NCI-H1105 treated with DMSO at 0.1 percent for 48 hours (cell line): Measurements from ENCODE around the gene ZNF333.
"Not testable (repeated sequence)": the region's sequence is repeated elsewhere in the genome, so short reads cannot be mapped to it uniquely, and the experiment has no call there.

Source experiments
- DNase-seq: peaks from one replicate; lab custom pipeline; 2025; lab: John Stamatoyannopoulos, UW

ZNF333 gene

DNA sequence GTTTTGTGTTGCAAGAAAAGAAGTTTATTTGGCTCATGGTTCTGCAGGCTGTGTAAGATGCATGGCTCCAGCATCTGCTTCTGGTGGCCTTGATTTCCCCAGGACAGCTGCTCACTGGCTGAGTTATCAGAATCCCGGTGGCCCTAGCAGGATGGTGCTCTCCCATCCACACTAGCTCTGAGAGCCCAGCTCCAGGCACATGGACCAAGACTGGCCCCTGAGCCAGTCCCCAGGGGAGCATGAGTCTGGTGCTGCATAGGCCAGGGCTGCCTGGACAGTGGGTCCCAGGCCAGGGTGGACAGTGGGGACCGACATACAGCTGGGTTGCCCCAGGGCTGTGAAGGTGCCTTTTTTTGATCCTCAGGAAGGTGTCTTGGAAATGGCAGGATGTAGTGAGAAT is 78.2 kb downstream of the ZNF333 start:
- DNase-seq: no peak

DNA sequence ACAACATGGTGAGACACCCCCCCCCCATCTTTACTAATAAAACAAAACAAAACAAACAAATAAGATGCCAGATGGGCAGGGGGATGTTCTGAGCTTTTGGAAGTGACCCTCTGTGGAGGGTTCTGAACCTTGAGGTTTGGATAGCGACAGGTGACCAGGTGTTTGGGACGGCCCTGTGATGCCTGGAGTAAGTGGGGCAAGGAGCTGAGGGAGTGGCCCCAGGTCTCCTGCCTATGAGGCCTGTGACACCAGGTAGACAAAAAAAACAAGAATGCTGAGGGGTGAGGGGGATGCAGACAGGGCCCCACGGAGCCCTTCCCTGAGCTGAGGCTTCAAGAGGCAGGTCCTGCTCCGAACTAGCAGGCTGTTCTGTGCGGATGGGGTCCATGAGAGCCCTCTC is 79.4 kb downstream of the ZNF333 start:
- no peak for DNase-seq

DNA sequence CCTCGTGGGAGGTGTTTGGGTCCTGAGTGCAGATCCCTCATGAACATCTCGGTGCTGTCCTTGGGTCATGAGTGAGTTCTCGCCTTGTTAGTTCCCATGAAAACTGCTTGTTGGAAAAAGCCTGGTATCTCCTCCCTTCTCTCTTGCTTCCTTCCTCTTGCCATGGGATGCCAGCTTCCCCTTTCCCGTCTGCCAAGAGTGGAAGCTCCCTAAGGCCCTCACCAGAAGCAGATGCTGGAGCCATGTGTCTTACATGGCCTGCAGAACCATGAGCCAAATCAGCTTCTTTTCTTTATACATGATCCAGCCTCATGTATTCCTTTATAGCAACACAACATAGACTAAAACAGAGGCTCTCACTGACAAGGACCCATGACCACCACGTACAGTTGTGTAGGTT is 80.3 kb downstream of the ZNF333 start:
- DNase-seq: no peak

DNA sequence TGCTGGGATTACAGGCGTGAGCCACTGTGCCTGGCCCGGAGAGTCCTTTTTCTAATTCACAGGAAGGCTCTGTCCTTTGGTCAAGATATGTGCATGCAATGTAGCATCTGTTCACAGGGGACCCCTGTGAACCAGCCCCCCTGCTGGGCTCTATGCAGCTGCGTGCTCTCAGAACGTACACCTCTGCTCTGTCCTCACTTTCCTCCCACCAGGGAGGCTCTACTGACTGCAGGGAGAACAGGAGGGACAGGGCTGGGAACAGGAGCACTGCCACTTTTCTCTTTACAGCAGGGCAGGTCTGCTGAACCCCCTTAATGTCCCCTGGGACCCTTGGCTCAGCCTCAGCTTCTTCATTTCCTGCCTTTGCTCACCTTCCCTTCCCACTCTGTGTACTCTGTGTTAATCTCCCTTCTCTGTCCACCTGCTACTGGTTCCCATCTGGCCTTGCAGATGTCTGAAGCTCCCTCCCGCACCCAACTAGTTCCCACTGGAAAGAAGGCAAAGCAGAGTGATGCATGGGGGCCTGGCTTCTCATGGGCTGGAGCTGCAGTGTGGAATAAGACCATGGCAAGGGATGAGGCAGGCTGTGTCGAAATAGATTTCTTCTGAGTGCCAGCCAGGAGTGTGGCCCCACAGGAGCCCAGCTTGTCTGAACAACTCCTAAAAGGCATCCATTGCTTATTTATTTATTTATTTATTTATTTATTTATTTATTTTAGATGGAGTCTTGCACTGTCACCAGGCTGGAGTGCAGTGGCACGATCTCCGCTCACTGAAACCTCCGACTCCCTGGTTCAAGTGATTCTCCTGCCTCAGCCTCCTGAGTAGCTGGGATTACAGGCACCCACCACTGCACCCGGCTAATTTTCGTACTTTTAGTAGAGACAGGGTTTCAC is 81.3 kb downstream of the ZNF333 start:
- no peak for DNase-seq

DNA sequence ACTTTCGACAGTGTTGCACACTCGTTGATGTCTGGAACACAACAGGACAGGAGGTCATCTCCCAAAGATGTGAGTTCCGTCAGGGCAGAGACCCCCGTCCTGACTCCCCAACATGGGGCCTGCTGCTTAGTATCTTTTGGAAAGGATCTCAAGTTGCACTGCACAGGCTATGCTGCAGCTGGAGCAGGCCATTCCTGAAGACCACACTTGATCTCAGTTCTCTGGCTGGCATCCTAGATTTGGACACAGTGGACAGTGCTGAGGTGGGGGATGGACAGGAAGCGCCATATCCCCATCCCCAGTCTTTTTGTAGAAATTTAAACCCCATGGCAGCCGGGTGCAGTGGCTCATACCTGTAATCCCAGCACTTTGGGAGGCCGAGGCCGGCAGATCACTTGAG is 82.6 kb downstream of the ZNF333 start:
- DNase-seq: no peak

DNA sequence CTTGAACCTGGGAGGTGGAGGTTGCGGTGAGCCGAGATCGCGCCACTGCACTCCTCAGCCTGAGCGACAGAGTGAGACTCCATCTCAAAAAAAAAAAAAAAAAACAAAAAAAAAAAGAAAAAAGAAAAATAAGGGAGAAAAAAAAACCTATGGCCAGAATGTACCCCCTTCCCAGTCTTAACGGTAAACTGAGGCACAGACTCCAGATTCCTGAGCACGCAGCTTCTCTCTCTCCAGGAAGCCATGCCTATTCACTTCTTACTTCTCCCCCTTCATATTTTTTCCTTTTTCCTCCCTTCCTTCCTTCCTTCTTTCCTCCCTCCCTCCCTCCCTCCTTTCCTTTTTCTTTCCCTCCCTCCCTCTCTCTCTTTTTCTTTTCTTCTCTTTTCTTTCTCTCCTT is 83.1 kb downstream of the ZNF333 start:
- no peak for DNase-seq

DNA sequence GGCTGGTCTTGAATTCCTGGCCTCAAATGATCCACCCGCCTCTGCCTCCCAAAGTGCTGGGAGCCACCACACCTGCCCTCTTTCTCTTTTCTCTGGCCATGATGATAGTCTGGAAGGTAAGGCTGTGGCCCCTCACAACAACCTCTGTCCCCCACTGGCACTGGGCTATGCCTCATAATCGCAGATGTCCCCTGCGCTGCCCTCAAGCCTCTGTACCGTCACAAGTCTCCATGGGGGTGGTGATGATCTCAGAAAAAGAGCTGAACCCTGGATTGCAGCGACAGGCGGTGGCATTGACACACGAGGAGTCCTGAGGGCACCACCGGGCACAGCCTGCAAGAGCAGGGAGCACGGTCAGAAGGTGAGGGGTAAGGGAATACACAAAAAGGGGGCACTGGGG is 83.9 kb downstream of the ZNF333 start:
- not testable (repeated sequence) for DNase-seq

DNA sequence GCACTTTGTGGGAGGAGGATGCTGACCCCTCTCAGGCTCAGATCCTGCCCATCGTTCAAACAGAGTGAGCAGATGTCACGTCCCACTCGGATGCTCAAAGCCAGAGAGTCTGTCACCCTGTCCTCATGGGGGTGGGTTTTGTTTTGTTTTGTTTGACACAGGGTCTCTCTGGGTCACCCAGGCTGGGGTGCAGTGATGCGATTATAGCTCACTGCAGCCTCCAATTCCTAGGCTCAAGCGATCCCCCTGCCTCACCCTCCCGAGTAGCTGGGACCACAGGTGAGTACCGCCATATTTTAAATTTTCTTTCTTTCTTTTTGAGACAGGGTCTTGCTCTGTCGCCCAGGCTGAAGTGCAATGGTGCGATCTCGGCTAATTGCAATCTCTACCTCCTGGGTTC is 84.5 kb downstream of the ZNF333 start:
- no peak for DNase-seq

DNA sequence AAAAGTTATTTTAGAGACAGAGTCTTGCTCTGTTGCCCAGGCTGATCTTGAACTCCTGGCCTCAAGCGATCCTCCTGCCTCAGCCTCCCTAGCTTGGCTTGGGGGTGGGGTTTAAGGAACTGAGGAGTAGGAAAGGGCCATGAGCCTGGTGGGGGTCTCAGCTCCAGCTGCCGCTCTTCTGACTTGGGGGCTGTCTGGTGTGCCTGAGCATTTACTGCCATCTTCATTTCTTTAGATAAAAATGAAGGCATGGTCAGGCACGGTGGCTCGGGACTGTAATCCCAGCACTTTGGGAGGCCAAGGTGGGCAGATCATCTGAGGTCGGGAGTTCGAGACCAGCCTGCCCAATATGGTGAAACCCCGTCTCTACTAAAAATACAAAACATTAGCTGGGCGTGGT is 85.5 kb downstream of the ZNF333 start:
- not testable (repeated sequence) for DNase-seq

DNA sequence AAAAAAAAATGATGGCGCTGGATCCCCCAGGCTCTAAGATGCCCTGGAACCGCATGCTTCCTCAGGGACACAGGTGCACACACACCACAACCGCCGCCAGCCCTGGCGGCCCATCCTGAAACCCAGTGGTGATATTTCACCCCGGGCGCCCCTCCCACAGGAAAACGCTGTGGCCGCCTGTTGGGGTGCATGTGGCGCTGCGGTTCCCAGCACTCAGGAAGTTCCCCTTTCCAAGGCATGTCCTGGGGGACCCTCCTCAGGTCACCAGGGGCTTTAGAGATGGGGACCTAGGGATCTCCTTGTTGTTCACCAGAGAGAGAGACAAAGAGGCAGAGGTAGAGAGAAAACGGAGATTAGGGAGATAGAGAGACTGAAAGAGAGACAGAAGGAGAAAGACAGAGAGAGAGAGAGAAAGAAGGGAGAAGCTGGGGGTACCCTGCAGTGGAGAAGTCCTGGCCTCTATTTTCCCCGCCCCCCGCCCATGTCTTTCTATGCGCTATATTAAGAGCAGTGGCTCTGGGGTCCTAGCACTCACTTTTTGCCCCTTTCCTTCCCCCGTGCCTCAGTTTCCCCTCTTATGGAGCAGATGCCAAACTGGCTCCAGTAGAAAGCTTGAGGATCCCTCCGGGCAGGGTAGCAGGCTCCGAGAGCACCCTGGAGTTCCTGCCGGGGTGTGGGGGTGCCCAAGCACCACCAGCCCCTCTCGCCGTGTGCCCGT is 86.2 kb downstream of the ZNF333 start:
- DNase-seq: no peak

DNA sequence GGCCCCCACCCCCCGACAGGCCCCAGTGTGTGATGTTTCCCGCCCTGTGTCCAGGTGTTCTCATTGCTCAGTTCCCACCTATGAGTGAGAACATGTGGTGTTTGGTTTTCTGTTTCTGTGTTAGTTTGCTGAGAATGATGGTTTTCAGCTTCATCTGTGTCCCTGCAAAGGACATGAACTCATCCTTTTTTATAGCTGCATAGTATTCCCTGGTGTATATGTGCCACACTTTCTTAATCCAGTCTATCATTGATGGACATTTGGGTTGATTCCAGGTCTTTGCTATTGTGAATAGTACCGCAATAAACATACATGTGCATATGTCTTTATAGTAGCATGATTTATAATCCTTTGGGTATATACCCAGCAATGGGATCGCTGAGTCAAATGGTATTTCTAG is 87.8 kb downstream of the ZNF333 start:
- DNase-seq: not testable (repeated sequence)

DNA sequence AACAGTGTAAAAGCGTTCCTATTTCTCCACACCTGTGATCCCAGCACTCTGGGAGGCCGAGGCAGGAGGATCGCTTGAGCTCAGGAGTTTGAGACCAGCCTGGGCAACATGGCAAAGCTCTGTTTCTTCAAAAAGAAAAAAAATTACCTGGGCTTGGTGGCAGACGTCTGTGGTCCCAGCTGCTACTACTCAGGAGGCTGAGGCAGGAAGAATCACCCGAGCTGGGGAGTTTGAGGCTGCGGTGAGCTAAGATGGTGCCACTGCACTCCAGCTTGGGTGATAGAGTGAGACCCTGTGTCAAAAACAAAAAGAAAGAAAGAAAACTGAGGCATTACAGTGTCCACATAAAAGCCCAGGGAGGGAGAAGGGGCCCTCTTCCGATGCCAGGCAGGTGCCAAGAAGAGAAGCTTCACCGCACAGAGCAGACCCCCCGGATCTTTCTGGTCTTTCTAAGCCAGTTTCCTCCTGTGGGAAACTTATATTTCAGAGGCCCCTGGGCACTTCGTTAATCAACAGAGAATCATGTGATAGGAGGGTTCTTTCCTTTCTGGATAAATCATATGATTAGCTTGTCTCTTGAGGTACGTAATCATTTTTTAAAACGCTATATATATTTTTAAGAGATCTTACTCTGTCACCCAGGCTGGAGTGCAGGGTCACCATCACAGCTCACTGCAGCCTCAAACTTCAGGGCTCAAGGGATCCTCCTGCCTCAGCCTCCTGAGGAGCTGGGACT is 88.4 kb downstream of the ZNF333 start, which contains the start of gene ADGRE2:
TSS of gene ADGRE2 (minus strand) at position 451 of the 736 bp plus-strand sequence. CDS start 1,804 bp downstream, outside the sequence.
- not testable (repeated sequence) for DNase-seq

DNA sequence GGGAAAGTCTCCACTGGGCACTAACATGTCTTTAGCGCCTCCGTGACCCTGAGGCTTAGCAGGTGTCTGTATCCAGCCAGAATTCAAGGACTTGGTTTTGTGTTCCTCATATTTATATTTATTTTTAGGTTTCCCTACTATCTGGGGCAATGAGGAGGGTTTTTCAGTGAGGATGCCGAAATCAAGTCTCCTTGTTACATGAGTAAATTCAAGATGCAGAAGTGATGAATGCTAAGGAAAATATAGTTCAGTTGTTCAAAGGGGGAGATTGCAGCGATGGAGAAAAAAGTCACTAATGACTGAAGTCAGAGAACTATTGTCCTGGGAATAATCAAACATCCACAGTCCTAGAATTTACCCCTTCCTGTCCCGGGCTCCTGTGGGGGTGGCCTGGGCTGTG is 89.3 kb downstream of the ZNF333 start:
- no peak for DNase-seq

DNA sequence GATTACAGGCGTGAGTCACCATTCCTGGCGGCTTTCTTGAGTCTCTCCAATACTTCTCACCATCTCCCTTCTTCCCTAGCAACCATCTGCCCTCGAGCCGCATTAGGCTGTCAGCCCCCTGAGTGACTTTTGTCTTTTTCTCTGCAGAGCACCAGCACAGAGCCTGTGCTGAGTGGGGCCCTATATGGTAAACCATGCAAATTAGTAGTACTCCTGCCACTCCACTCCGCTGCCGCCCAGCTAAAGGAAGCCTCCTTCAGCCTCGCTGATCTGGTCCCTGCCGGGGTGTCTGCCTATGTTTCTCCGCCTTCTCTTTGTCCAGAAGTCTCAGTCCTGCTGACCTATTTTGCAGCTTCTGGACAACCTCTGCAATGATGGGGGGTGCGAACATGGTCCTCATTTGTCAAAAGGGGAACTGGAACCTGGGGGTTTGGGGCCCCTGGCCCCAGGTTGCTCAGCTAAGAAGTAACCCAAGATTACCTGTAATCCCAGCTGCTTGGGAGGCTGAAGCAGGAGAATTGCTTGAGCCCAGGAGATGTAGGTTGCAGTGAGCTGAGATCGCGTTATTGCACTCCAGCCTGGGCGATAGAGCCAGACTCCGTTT is 90.9 kb downstream of the ZNF333 start:
- DNase-seq: not testable (repeated sequence)

DNA sequence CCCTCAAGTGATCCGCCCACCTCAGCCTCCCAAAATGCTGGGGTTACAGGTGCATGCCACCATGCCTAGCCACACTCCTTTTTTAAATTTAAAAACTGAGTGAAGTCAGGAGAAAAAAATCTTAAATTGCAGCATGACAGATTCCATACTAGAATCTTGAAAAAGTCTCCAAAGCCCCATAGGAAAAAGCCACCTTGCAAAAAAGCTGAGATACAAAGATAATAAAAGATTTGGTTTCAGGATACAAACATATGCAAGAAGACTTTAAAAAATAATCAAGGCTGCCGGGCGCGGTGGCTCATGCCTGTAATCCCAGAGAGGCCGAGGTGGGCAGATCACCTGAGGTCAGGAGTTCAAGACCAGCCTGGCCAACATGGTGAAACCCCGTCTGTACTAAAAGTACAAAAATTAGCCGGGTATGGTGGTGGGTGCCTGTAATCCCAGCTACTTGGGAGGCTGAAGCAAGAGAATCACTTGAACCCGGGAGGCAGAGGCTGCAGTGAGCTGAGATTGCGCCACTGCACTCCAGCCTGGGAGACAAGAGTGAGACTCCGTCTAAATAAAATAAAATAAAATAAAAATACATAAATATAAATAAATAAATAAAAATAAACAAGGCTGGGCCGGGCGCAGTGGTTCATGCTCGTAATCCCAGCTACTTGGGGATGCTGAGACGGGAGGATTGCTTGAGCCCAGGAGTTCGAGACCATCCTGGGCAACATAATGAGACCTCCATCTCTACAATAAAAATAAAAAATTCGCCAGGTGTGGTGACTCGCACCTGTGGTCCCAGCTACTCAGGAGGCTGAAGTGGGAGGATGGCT is 92.1 kb downstream of the ZNF333 start:
- not testable (repeated sequence) for DNase-seq

DNA sequence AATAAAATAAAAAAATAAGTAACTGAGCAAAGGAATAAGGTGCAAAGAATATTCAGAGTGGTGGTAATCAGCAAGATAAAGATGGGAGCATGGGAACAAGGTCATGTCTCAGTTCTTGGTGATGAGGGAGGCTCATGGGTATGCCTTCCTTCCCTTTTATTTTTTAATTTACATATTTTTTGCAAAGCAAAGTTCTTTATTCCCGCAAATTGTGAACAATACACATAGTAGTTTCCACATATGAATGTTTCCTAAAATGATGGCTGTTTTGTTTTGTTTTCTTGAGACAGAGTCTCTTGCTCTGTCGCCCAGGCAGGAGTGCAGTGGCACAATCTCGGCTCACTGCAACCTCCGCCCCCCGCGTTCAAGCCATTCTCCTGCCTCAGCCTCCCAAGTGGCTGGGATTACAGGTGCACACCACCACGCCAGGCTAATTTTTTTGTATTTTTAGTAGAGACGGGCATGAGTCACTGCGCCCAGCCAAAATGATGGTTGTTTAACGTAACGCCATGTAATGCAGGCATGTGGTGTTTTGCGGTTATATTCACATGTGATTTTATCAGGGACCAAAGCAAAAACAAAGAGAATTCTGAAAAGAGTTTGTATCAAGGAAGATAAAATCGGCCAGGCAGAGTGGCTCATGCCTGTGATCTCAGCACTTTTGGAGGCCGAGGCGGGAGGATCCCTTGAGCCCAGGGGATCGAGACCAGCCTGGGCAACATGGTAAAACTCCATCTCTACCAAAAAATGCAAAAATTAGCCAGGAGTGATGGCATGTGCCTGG is 93.0 kb downstream of the ZNF333 start:
- DNase-seq: no peak
